GM21367 (cell line): ENCODE measurements around the gene SMLR1.
A peak's percentile ranks its signal among the peaks of the same experiment; 100 is the strongest.

Experiments
- ATAC-seq: cut with Tn5 transposase; IDR thresholded peaks from one replicate; pipeline ENCODE4 v1.9.1; 2021; ENCODE audit not compliant: unreplicated experiment

Gene SMLR1

DNA sequence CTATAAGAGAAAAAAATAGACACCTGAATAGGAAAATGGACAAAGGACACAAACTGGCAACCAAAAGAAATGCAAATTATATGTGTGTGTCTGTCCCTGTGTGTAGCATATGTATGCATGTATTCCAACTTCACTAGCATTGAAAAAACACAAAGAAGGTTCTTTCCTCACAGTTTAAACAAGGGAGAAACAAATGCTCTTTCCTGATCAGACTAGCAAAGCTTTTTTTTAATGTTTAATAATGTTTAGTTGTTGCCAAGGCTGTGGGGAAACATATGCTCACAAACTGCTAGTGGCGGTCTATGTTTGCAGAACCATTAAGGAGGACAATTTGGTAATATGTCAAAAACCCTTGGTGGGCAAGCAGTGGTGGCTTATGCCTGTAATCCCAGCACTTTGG lies 22.4 kb downstream of the SMLR1 start:
- ATAC-seq, result no peak

DNA sequence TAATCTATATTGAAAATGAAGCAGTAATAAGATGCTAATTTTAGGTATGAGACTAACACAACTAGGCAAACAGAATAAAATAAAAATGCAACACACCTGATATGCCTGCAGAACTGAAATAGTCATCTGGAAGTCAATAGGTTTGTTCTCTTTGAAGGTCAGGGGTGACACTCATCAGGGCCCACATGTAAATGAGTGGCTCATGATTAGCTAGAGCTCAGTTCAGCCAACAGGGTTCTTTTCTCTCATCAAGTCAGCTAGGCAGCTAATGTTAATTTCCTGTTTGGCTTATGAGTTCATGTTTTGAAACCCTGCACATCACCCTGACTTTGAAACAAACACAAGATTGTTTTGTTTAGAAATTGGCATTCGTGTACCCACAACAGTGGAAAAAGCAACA lies 23.8 kb downstream of the SMLR1 start:
- no peak for ATAC-seq

DNA sequence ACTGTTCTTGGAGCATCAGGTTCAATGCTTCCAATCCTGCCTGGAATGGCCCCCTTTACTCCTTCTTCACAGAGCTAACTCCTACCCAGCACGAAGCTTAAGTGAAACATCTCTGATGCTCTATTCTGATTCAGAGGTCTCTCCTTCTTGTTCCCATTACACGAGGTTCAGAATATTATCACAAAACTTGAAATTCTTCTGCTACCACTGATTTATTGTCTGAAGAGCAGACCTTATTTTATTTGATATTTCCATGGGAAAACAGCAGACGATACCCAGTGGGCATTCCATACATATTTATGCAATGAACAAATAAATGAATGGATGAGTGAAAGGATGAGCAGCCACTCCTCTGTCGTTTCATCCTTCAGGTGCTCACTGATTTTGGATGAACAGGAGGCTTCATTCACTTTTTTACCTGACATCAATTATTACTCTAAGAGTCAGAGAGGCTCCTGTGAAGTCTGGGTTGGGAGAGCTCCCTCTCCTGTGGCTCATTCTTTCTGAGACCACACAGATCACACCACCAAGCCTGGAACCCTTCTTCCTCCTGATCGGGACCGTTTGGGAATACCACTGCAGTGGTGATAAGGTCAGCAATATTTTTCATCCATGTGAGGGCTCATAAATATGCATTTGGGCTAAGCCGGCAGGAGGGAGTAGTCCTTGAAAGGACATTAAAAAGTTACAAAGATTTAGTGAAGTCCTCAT lies 25.8 kb downstream of the SMLR1 start:
- ATAC-seq, result no peak

DNA sequence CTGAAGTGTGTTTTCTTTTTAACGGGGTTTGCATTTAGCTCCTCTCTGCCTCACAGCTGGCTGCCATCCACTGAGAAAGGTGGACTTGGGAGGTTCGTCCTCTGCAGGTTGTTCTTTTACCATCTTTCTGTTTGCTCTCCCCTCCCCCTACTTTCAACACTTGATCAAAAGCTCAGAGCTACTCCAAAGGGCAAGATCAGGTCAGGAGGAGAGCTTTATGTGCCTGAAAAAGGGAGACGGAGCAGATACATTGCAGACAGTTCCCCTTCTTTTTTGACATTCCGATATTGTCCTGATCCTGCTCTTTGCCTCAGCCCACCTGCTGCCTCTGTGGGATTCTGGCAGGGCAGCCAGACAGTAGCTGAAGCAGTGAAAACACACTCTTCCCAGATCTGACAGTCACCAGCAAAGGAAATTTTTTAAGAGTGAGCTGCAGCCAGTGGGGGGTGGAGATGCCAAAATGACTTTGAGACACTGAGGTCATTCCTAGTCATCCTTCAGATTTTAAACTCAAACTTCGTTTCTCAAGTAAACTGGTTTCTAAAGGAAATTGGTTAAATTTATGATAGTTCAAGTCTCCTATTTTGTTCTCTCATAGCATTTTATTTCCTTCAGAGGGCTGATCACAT lies 26.5 kb downstream of the SMLR1 start:
- ATAC-seq, result no peak

DNA sequence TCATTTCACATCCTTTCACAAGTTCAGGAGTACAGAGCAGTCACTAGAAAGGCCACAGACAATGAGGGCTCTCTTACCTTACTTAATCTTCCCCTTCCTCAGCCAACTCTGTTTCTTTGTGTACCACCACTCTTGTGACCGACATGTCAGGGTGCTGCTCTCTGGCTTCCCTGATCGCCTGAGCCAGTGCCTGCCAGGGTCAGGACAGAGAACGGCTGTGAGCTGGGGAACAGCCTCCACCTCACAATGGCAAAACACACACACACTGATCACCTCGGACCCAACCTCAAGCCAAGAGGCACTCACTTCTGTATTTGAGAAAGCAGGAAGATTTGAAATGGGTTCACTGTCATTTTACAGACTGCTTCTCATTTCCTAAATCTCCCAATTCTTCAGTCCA lies 30.8 kb downstream of the SMLR1 start:
- ATAC-seq, result no peak

DNA sequence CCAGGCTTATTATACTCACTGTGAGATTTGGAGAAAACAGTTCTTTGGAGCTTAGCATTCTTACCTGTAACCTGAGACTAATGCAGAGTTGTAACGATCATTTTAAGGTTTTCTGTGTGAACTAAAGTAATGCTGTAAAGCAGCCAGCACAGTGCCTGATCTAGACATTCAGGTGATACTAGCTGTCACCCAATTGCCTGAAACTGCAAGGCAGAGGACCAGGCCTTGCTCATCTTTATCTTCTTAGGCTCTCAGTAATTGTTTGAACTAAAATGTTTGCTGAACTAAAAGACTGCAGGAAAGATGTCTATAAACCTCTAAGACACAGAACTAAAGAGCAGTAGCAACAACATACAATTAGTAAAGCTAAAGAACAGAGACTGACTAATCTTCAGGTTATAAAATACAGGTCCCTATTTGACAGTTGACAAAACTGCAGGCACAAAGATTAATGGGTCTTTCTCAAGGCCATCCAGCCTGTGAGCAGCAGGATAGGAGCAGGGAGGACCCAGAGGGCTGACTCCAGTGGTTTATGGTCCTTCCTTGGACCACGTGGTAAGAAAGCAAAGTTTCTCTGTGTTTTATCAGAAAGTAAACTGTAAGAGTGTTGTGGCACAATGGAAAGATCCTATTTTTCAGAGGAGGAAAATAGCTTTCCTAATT lies 31.4 kb downstream of the SMLR1 start:
- no peak for ATAC-seq

DNA sequence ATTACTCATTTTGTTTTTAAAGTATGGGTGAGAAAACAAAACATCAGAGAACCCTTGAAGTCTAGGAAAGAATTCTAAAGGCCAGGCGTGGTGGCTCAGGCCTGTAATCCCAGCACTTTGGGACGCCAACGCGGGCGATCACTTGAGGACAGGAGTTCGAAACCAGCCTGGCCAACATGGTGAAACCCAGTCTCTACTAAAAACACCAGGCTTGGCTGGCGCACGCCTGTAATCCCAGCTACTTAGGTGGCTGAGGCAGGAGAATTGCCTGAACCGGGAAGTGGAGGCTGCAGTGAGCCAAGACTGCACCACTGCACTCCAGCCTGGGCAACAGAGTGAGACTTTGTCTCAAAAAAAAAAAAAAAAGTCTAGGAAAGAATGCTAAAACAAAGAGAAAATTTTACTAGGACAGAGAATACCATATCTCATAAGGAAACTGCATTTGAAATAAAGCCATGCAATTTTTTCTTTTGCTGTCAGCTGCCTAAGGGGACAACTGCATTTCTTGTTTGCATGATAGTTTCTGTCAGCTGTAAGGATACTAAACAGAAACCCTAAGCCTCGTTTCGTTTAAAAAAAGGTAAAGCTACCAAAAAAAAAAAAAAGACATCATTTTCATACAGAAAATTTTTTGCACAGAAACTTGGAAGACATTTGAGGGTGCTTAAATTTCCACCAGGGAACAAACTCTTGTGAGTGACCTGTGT lies 32.1 kb downstream of the SMLR1 start:
- ATAC-seq, result no peak

DNA sequence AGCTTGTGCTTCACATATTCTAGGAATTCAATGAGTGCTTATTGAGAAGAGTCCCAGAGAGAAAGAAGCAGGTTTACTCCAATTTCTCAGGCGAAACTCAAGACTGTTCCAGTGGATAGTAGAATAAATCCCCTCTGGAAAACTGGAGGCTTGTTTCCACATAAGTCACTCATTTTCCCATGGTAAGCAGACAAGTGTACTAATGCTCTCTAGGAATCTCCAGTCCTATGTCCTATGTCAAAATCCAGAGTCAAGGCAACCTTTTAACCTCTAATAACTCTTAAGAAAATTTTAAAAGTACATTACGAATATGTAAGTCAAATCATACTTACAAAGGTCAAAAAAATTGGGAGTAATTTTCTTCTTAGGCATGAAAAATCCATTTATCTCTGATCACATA lies 35.2 kb downstream of the SMLR1 start:
- no peak for ATAC-seq

DNA sequence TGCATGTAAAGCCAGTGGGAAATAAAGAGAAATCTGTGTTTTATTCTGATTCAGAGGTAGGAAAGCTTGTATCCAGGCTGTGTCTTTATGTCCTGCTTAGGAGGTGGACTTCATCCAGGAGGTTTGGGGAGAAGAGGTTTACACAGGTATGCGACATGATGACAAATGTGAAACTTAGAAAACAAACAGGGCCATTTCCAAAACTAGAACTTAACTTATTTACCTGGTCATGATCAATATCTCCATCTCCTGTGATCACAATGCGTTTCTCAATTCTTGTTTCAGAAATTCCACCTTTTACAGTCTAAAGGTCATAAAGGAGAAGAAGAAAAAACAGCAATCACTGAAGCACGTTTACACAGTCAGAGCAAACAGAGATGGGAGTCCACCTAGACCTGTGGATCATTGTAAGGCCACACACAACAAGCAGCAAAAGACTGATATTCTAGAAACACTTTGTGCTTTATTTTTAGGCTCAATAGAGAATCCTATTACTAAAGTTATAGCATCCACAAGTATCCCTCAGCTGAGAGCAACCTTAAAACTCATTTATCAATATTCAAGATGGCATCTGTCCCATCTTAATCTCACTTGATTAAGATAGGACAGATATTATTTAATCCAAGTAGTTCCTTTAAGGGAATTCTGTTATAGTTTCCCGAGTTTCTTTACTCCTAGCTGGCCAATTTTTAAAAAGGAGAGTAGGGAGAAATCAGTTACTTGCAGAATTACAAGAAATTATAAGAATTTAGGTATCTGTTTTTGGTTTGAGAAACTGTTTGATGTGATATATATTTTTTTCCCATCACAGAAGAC lies 36.4 kb downstream of the SMLR1 start:
- no peak for ATAC-seq

DNA sequence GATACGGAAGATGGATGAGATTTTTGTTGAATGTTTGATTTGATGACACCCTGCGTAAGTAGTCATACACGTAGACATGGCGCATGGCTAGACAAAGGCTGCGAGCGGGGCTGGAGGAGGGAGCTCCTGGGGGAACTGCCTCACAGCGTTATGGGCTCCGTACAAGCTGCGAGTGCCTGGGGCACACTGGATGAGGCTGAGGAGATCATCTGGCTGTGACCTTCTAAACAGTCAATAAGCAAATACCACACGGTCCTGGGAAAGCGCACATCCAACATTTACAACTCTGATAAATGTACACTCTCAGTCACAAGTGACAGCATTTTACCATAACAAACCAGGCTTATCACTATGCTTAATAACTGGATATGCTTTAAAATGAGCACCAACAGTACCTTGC lies 37.1 kb downstream of the SMLR1 start:
- ATAC-seq, result no peak

DNA sequence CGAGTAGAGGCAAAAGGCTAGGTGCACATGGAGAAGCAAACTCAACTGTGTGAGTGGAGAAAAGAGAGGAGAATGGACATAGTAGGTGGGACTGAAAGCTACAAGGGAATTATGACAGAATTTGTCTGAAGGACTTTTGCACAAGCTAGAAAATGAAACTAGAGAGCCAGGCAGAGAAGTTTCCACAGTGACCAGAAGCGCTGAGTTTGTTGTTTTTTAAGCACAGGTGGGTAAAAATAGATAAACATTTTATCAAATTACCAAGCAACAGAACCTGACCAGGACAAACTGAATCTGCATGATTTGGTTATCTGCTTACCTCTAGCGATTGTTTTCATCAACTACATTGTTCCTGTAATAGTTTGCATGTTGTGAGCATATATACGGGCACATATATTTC lies 38.6 kb downstream of the SMLR1 start:
- no peak for ATAC-seq

DNA sequence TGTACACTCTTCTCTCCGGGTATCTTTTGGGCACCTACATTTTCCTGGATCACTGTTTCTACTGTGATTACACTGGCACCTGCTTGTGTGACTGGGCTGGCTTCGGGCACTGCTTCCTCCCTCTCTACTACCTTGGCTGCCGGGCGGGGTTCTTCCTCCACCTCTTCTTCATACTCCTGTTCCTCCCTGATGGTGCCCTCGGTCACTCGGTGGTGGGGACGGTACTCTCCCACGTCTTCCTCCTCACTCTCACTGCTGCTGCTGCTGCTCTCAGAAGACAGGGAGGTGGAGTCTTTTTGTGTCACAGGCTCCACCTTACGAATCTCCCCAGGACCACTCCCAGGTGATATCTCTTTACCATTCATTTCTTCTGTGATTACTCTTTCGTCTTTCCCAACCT lies 42.5 kb downstream of the SMLR1 start:
- no peak for ATAC-seq

DNA sequence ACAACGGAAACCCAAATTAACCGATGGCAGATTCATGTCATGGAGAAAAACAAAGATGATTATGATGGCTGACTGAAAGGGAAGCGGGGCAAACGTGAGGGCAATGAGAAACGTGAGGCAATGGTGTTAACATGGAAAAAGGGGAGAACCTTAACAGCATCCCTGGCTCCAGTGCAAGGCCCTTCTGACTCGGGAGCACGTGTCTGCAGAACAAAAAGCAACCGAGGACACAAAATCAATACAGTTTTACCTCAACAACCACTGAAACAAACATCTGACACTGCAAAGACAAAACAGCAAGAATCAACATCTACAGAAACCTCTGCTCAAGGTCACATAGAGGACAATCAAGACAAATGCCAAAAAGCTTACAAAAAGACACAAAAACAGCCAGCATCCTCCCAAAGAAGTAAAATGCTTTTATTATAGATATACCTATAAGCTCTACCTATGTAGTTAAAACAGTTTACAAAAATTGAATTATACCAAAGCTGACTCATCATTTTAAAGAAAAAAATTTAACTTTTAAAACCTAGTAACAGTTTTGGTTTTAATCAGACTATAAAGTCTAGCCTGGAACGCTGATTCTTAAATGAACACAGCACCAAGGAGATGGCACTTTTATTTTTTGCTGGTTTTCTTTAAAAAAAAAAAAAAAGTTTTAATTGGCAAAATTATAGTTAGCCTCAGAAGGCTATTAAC lies 43.1 kb downstream of the SMLR1 start:
- no peak for ATAC-seq

DNA sequence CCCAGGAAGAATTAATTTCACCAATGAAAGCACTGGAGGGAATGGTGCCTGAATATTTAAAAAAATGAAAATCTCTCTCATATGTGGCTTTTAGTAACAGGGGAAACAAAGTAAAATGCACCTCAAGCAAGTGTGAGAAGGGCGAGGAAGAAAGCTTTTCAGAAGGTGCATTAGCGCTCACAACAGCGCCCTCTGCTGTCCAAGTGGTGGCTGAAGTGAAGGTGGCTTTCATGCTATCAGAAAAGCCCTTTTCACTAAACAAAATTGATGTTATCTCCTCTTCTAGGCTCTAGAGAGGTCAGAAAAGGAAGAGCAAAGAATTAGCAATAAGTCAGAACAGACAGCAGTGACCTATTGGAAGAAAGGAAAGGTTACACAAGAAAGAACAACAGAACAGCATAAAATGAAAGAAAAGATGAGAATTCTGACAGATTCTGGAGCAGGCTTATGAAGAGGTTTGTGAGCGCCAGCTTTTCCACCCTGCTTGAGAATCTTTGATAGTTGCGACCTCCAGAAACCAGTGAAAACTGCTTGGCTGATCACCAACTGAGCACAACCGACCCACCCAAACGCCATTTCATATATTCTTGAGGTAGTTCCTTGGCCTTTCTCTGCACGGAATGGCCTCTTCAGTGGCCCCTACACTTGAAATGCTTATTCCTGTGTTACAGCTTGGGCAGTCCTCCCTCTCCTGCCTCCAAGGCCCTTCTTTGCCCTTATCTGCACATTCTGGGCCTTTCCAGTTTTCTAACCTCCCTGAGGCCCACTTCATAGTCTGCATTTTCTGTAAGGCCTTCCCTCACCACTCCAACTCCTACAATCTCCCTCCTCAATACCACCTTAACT lies 45.3 kb downstream of the SMLR1 start:
- ATAC-seq, result peak; percentile 84

DNA sequence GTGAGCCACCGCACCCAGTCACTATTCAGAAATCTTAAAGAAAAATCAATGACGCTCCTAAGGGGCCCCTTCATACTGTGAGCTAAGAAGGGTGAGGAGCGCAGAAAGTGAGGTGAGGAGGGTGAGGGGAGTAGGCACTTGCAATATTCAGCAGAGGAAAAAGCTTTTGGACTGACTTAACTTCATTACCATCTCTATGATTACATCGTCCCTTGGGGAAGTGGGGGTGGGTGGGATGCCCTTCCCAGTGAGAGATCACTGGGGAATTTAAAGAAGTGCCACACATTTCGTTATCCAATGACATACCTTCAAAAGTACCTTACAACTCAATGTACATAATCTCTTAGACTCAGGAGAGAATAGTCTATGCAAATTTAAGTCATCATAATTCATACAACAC lies 46.5 kb downstream of the SMLR1 start:
- no peak for ATAC-seq

DNA sequence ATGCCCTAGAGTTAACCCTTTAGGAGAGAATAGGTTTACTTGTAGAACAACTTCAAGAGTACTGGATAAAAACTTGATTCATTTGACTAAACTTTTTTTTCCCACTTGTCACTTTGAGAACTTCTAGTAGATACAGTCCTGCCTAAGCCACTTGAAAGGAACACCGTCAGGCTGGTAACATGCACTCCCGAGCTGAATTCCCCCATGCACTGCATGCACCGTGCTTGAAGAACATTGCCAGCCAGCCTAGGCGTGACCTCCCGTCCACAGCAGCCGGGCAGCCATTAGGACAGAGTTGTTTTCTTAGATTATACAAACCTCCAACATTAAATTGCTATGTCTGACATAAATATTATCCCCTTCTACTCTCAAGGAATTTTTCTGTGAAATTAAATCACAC lies 52.6 kb downstream of the SMLR1 start:
- ATAC-seq, result no peak

DNA sequence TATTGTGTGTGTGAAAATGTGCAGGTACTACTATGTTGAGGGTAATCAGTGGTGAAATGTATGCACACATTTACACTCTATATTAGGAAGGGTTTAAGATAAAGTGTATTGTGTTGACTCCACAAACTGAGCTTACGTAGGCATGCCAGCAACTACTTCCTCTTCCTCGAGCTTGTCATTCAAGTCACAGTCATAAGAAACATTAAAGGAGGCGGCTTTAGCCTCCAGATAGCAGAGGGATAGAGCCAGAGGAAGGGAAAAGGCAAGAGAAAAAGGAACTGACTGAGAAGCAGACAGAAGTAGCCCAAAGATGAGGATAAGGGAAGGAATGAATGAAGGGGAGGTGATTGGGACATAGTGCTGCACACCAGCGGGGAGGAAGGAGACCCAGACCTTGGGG lies 55.2 kb downstream of the SMLR1 start:
- ATAC-seq, result no peak

DNA sequence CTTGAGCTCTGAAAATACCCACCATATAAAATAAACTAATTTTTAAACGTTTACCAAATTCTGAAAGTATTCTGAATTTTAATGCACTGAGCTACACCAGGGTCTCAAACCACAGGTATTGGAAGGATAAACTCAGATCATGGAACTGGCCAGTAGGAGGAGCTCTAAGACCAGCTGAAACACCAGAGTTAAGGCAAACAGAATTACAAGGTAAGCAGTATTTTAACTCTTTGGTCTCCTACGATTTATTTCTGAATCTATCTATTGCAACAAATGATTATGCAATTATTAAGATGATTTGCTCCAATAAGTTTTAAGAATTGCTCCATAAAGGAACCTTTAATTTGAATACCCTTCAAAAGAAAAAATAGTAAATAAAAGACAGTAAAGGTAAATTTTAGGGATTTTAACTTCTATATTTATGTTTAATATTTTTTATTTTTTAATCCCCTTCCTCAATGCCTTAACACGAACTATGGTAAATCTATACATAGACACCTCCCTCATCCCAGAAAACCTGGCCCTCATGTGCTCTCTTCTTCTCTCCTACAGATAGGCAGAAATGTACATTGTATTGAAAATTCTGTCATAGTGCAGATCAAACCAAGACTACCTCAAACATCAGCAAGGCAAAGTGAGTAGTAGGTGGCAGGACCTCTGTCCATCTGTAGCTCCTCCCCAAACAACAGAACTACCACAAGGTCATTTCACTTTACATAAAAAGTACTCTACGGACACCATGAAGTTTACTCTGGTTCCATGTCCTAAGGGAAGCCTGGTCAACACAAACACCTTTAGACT lies 58.4 kb downstream of the SMLR1 start:
- ATAC-seq, result peak; percentile 93
